WTC11 (cell line): Measurements from ENCODE around the gene ATCAY.

ENCODE experiments used
- CTCF ChIP-seq: fragments of 200-600 bp; IDR thresholded peaks from 2 replicates; pipeline ENCODE4 v1.8.0; 2022; ENCODE audit warnings: antibody characterized with exemption
- JUN ChIP-seq: sonication (generic); formaldehyde crosslinking; IDR thresholded peaks from 2 replicates; pipeline ENCODE4 v1.8.0; 2023; ENCODE audit warnings: mild to moderate bottlenecking, missing genetic modification reagents
- MAX ChIP-seq: sonication (generic); formaldehyde crosslinking; IDR thresholded peaks from 2 replicates; pipeline ENCODE4 v1.8.0; 2022; ENCODE audit warnings: mild to moderate bottlenecking, missing genetic modification reagents
- MXD4 ChIP-seq: fragments of 250-450 bp; sonication (Bioruptor Pico); IDR thresholded peaks from 2 replicates; pipeline ENCODE4 v1.8.0; 2021; ENCODE audit warnings: mild to moderate bottlenecking, moderate library complexity, borderline replicate concordance
- ZBTB21 ChIP-seq: sonication (generic); formaldehyde crosslinking; IDR thresholded peaks from 2 replicates; pipeline ENCODE4 v1.8.1; 2023; ENCODE audit warnings: mild to moderate bottlenecking, missing genetic modification reagents, borderline replicate concordance

GRCh38 chr19:3837922-3838321 is 42.6 kb upstream of the ATCAY start:
- TF ChIP-seq CTCF (no peak), JUN (CRISPR knock-in tag) (no peak), MXD4 (CRISPR knock-in tag) (no peak), ZBTB21 (CRISPR knock-in tag) (no peak), MAX (CRISPR knock-in tag) (no peak)
